Osteoblast (primary cell): Measurements from ENCODE around the gene ISOC2. TPM values are rescaled to one million over a fixed set of nuclear protein-coding genes. Genes with fewer than 3 reads are reported as not detected.
A peak's percentile ranks its signal among the peaks of the same experiment; 100 is the strongest.

Experiments used
- DNase-seq: peaks from one replicate; pipeline ENCODE4 v3.0.0; 2011; ENCODE audit warnings: low spot score, mixed read lengths; ENCODE audit not compliant: insufficient read length; ENCODE audit errors: missing footprints
- H2AFZ ChIP-seq: 2 replicates; pipeline ENCODE4 v1.6.0; 2011; ENCODE audit warnings: mild to moderate bottlenecking, low read length
- H3K27ac ChIP-seq: 2 replicates; pipeline ENCODE4 v1.5.1; 2011; ENCODE audit warnings: mild to moderate bottlenecking, low read depth, low read length, moderate library complexity
- H3K27me3 ChIP-seq: 2 replicates; pipeline ENCODE4 v1.6.0; 2012; ENCODE audit warnings: mild to moderate bottlenecking, control low read depth, inconsistent platforms, low read length, moderate library complexity; ENCODE audit not compliant: insufficient read depth
- H3K36me3 ChIP-seq: 2 replicates; pipeline ENCODE4 v1.5.1; 2011; ENCODE audit warnings: mild to moderate bottlenecking, low read length, control low read depth, moderate library complexity; ENCODE audit not compliant: insufficient read depth
- H3K4me1 ChIP-seq: 2 replicates; pipeline ENCODE4 v1.5.1; 2011; ENCODE audit warnings: mild to moderate bottlenecking, low read length, control low read depth, moderate library complexity; ENCODE audit not compliant: insufficient read depth
- H3K4me2 ChIP-seq: 2 replicates; pipeline ENCODE4 v1.6.0; 2011; ENCODE audit warnings: mild to moderate bottlenecking, low read length; ENCODE audit not compliant: insufficient read depth
- H3K4me3 ChIP-seq: fragments of 200-600 bp; sonication (generic); 3 replicates; pipeline ENCODE4 v1.5.1; 2012; ENCODE audit warnings: mild to moderate bottlenecking, low read length, inconsistent platforms; ENCODE audit not compliant: insufficient read depth
- H3K79me2 ChIP-seq: 2 replicates; pipeline ENCODE4 v1.6.0; 2012; ENCODE audit warnings: mild to moderate bottlenecking, low read length, control low read depth, inconsistent platforms; ENCODE audit not compliant: insufficient read depth
- H3K9me3 ChIP-seq: 2 replicates; pipeline ENCODE4 v1.5.1; 2011; ENCODE audit warnings: low read depth, low read length, control low read depth
- H4K20me1 ChIP-seq: 2 replicates; pipeline ENCODE4 v1.6.0; 2012; ENCODE audit warnings: mild to moderate bottlenecking, low read length, control low read depth; ENCODE audit not compliant: insufficient read depth
- CTCF ChIP-seq: IDR thresholded peaks from 2 replicates; pipeline ENCODE4 v1.5.1; 2011; ENCODE audit warnings: mild to moderate bottlenecking, low read depth, low read length, moderate library complexity; ENCODE audit errors: extremely low read depth
- total RNA-seq: library from RNA; depleted of rRNA; stranded (reverse); fragments of >200 nt; gene quantifications from 2 replicates; pipeline ENCODE4 v1.2.3, GENCODE V29; 2012

Gene ISOC2
- total RNA-seq, 1 donor, result 65.1 TPM

DNA sequence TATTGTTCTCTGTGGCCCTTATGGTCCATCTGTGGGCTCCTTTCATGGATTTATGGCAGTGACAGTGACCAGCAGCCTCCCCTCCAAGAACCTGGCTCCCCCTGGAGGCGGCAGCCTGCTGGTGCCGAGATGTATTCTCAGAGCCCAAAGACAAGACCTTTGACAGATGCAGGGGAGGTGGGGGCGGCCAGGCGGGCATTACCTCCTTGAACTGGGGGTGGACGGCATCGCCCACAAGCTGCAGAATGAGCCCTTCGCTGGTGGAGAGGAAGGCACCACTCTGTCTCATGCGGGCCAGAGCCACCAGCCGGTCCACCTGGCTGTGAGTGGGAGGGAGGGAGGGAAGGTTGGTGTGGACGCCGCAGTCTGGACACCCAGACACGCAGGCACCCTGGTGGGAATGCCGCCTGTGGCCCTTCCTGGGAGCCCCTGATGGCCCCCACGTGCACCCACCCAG, 6.6 kb downstream of the ISOC2 start:
- H2AFZ ChIP-seq, result no peak overlapping the region

GRCh38 chr19:55453511-55454260, 7.8 kb downstream of the ISOC2 start:
- DNase-seq, result no peak
- peaks cover 29% of the 10 kb centered on the region for H4K20me1 ChIP-seq
- no peak for TF ChIP-seq CTCF
- no peaks in the 10 kb centered on the region for H3K36me3 ChIP-seq
- H3K79me2 ChIP-seq, result peaks cover under 1% of the 10 kb centered on the region
- H3K9me3 ChIP-seq, result no peaks in the 10 kb centered on the region
- no peak overlapping the region for H2AFZ ChIP-seq
- no peak overlapping the region for H3K4me3 ChIP-seq
- H3K4me2 ChIP-seq, result no peak overlapping the region
- H3K27ac ChIP-seq, result no peak overlapping the region
- H3K4me1 ChIP-seq, result no peaks in the 10 kb centered on the region
- H3K27me3 ChIP-seq, result peaks cover 31% of the 10 kb centered on the region

More for the DNA sequence above, 6.6 kb downstream of the ISOC2 start:
- DNase-seq, result peak; percentile 98
- TF ChIP-seq CTCF, result peak; percentile 74
- H3K79me2 ChIP-seq, result peaks cover 6% of the 10 kb centered on the region
- H3K9me3 ChIP-seq, result no peaks in the 10 kb centered on the region
- H3K4me1 ChIP-seq, result peaks cover 1% of the 10 kb centered on the region
- no peaks in the 10 kb centered on the region for H3K36me3 ChIP-seq
- H3K27me3 ChIP-seq, result peaks cover 22% of the 10 kb centered on the region
- no peak overlapping the region for H3K27ac ChIP-seq
- H3K4me3 ChIP-seq, result no peak overlapping the region
- H3K4me2 ChIP-seq, result no peak overlapping the region
- H4K20me1 ChIP-seq, result peaks cover 36% of the 10 kb centered on the region

- H3K4me3 ChIP-seq, result no peak overlapping the region
- H2AFZ ChIP-seq, result no peak overlapping the region
- no peak overlapping the region for H3K4me2 ChIP-seq
- peaks cover 35% of the 10 kb centered on the region for H3K27me3 ChIP-seq
- no peaks in the 10 kb centered on the region for H3K9me3 ChIP-seq
- no peak for TF ChIP-seq CTCF
- no peaks in the 10 kb centered on the region for H3K36me3 ChIP-seq
- no peaks in the 10 kb centered on the region for H3K4me1 ChIP-seq
- H4K20me1 ChIP-seq, result peaks cover 28% of the 10 kb centered on the region
- H3K27ac ChIP-seq, result no peak overlapping the region
- DNase-seq, result peak; percentile 98
- H3K79me2 ChIP-seq, result no peaks in the 10 kb centered on the region
Measured at GRCh38 chr19:55452749-55453346, 8.6 kb downstream of the ISOC2 start.
